GM18505 (cell line): Measurements from ENCODE around the gene ARHGAP10.

Source experiments
- ATAC-seq: cut with Tn5 transposase; IDR thresholded peaks from one replicate; pipeline ENCODE4 v1.9.1; 2021; ENCODE audit not compliant: unreplicated experiment
- POLR2A ChIP-seq: IDR thresholded peaks from 4 replicates; pipeline ENCODE4 v1.6.1; 2011; ENCODE audit warnings: borderline replicate concordance; ENCODE audit not compliant: insufficient read depth, insufficient read length; ENCODE audit errors: extremely low read depth

ARHGAP10 gene

DNA sequence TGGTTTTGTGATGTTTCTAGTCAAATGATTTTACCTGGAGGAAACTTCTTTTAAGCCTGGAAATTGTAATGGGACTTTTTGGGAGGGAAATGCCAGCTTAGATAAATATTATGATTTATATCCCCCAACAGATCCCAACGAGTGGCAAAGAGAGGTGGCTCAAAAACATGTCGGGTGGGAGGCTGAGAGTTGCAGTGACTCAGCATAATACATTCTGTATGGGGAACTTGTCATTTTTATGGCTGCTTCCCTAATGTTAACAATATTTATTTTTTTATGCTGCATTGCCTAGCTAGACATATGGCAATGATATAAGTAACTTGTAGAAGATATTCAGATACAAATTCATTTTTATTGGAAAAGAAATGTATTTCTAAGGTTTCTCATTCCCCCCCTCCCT lies 219.0 kb downstream of the ARHGAP10 start:
- TF ChIP-seq POLR2A, result no peak
- ATAC-seq, result no peak

DNA sequence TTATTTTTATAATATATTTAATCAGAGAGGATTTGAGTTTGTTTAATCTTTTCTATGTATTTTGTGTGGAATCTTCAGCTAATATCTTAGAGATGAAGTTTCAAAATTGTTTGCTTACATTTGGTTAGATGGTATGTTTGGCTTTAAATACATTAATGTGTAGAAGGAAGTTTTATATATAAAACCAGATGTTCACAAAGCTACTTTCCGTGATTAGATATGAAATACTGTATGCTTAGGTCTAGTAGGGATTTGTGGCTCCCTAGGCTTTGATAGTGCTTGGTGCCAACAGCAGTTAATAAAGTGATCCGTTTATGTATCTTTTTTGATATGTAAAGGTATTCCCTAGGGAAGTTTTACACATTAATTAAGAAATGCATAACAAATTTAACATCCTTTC lies 223.0 kb downstream of the ARHGAP10 start:
- no peak for TF ChIP-seq POLR2A

DNA sequence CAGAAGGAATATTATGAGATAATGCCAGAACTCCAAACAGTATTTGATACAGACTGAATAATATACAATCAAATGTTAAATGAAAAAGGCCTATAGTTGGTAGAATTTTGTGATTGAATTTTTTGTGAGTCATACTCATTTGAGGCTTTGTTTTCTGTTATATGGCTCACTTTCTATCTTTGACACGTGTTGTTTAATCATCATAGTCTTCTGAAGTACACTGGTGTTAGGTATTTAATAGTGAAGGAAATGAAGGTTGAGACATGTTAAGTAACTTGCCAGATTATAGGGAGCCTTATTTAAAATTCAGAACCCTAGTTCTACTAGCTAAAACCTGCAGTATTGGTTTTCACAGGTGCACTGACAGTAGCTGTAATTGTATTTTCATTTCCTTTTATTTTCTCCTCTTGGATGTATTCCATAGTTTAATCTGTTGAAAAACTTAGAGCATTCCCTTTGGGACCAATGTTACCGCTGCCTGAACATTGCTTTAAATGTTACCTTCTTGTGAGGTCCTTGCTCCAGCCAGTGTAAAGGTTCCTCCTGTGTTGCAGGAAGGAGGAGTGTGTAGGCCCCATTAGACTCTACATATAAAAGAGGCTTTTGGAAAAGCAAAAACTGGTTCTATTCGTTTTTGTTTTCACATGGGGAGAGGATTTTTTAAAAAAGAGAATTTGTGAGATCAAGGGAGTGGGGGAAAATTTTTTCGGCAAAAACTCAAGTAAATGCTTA lies 224.1 kb downstream of the ARHGAP10 start:
- no peak for TF ChIP-seq POLR2A

More for the DNA sequence above, 223.0 kb downstream of the ARHGAP10 start:
- no peak for ATAC-seq

DNA sequence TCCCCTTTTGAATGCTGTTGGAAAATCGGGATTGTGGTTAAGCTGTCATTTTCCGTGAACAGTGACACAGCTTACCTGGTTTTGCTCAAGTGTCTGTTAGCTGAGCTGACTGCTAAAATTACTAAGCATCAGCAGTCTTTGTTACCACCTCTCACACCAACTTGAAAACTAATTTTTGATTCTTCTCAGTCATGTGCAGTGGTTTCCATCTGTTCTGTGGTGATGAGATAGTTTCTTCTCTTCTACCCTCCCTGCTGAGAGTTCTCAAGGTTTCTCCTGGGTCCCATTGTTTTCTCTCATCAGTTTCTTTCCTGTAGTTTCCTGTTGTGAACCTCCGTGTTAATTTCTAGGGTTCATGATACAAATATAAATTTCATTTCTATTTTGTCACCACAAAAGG lies 225.6 kb downstream of the ARHGAP10 start:
- ATAC-seq, result no peak
- TF ChIP-seq POLR2A, result no peak

More for the DNA sequence above, 224.1 kb downstream of the ARHGAP10 start:
- ATAC-seq, result no peak

DNA sequence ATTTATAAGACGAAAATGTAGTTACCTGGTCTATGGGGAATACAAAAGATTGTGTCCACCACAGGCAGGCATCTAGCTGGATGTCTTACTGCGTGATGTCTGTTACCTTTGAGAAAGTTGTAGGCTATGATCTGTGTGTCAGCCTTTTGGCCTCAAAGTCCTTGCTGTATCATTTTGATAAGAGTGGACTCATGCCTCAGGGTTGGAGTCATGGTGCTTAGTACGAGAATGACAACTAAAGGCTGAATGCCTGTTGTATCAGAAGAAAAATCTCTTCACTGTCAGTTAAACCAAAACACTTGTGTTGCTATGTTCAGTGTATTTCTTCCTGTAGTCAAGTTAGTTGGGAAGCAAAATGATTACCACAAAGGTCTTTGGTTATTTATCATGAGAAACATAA lies 226.2 kb downstream of the ARHGAP10 start:
- TF ChIP-seq POLR2A, result no peak
- no peak for ATAC-seq

DNA sequence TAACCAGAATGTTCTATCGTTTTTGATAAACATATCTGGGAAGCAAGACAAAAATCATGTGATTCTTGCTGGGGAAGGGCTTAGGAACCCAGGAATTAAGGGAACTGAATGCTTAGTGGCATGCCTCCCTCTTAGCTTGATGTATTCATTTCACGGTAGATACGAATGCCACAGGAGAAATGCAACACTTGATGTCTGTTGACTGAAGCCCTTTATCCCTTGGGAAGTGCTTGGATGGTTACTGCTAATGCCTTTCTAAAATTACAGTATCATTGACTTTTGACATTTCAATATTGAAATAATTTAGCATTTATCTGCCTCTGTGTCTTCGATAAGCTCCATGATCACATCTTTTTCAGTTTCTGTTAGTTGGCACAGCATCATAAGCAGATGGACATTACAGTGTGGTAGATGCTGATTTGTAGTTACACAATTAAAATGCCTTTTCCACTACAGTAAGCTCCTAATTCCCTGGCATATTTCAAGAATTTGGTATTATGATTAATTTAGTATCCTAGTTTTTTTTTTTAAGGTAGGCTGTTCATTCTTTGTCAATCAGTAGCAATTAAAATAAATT lies 226.7 kb downstream of the ARHGAP10 start:
- no peak for TF ChIP-seq POLR2A

DNA sequence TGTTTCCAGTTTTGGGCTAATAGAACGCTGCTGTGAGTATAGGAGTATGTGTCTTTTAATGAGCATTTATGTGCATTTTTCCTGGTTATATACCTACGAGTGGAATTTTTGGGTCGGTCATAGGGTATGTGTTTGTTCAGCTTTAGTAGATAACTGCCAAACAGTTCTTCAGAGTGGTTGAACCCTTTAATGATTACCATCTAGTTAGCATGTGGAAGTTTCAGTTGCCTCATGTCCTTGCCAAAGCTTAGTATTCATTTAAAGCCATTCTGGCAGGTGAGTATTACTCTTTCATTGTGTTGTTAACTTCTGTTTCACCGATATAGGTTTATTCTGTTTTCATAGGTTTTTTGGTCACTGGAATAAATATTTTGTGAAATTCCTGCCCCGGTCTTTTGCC lies 229.1 kb downstream of the ARHGAP10 start:
- TF ChIP-seq POLR2A, result no peak
- ATAC-seq, result peak; percentile 57

More for the DNA sequence above, 226.7 kb downstream of the ARHGAP10 start:
- ATAC-seq, result no peak

DNA sequence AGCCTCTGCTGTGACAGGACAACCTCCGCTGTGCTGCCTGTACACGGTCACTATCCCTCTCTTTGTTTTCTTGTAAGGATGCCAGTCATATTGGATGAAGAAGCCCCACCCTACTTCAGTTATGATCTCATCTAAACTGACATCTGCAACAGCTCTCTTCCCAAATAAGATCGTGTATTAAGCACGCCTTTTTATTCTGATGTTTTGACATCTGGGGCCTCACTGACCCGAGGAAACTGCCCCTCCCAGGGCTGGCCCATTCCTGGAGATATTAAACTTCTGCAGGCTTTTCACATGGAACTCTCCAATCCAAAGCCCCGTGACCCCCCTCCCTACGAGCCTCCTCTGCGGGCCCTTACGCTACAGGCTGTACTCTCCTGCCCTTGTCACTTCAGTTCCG lies 232.0 kb downstream of the ARHGAP10 start:
- no peak for TF ChIP-seq POLR2A
- ATAC-seq, result no peak

DNA sequence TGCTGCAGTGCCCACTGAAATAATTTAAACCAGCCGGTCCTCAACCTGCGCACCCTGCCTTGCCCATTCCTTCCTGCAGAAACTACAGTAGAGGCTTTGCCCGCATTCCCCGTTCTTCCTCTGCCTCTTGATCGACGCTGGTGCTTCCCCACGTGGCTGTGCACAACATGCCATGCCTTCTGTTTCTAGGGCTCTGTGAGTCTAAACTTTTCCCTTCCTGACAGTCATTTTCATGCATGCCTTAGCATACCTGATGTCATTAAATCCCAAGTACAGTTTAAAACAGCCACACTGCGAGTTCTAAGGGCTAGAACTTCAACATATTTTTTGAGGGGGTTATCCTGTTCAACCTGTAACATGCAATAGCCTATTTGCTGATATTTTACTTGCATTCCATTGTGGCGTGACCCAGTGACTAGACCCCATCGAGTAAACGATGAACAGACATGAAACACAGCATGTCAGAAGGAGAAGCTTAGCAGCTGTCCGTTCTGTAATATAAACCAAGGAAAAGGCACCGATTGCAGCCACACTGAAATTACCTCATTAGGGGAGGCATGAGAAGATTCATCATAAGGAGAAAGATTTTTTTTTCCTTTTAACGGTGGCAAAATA lies 232.5 kb downstream of the ARHGAP10 start:
- ATAC-seq, result no peak
- TF ChIP-seq POLR2A, result no peak

DNA sequence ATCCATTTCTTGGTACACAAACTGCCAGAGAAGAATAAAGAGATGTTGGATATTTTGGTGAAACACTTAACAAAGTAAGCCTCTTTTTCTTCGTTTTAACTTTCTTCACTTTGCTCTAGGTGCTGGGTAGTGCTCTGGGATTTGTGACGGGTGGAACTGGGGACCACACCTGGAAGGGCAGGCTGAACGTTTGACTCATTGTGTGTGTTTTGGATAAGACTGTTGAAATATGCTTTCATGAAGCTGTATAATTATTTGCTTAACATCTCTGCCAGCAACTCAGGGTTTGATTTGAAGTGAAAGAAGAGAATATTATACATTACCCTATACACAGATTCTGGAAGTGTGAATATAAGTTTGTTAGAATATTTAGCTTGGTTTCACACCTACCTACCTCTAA lies 233.2 kb downstream of the ARHGAP10 start:
- no peak for ATAC-seq
- no peak for TF ChIP-seq POLR2A

DNA sequence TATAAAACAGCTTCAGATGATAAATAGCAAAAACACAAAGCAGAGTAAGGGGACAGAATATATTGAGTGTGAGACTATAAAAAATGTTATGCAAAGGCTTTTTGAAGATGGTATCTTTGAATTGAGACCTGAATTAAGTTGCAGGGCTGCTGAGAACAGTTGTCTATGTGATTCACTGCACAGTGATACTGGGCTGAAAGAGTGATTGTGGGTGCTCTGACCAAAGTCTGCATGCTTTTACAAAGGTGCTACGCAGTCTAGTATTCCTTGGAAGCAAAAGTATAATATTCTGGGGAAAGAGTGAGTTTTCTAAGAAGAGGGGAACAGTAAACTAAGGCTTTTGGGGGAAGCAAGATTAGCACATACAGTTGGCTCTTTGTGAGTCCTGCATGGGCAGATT lies 234.0 kb downstream of the ARHGAP10 start:
- no peak for ATAC-seq
- no peak for TF ChIP-seq POLR2A

DNA sequence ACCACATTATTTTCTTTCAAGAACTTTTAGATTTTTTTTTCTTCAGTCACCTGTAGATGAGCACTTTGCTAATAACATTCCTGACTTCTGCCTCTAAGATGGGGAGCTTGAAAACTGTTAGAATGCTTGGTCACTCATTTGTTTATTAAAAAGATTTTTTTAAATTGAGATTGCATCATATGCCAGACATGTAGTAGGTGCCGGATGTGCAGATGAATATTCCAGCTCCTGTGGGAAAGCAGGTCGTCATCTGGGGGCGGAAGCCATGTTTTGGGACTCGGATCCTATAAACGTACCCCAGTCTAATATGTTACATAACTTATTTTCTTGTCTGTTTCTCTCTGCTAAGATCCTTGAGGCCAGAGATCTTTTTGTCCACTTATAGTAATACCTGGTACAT lies 236.8 kb downstream of the ARHGAP10 start:
- TF ChIP-seq POLR2A, result no peak
- ATAC-seq, result no peak

DNA sequence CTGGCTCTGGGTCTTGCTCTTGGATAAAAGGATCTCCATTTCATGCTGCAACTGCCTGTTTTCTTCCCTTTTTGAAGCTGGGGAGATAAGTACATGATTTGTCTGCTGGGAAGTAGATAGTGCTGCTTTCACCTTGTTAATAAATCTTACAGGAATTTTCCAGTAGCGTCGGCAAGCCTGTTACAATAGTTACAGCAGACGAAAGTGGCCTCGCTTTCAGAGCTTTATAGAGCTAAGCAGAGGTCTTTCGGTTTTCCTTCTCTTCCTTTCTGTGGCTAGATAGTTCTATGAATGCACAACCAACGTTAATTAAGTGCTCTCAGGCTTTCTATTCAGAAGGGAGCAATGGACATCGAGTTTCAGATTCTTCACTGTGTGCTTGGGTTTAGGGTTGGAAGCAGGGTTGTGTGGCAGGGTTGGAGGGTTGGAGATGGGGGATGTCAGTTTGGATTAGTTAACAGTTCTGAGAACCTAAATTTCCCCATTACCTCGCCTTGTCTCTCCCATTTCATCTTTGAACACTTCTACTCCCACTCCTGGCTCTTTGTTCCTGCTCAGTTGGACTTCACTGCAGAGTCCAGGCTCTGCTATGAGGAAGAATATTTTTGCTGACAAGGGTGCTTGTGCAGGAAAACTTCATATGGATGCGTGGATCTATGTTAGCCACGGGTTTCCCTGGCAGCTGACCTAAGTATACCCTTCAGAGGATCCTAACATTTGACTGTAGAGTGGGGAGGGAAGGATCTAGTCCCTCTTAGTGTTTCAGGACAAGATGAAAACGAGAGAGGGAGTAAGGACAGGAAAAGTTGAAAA lies 237.9 kb downstream of the ARHGAP10 start:
- no peak for ATAC-seq
- TF ChIP-seq POLR2A, result no peak
